B cell (primary cell): ENCODE results near the gene ADRM1. TPM values are rescaled to one million over a fixed set of nuclear protein-coding genes. Genes with fewer than 3 reads are reported as not detected.

ENCODE experiments used
- ATAC-seq: fragments of 200-7000 bp; cut with Tn5 transposase; one replicate; pipeline ENCODE4 v1.10.0; 2021; ENCODE audit warnings: low read depth, mild to moderate bottlenecking, moderate number of reproducible peaks, moderate library complexity
- CTCF ChIA-PET: fragments of 350-600 bp; sonication (Branson Sonifier 250); formaldehyde crosslinking; loops from one replicate; lab custom pipeline; 2021; ENCODE audit warnings: antibody characterized with exemption, inconsistent platforms; lab: Charles Lee
- POLR2A ChIA-PET: fragments of 350-600 bp; sonication (Branson Sonifier 250); formaldehyde crosslinking; loops from one replicate; lab custom pipeline; 2021; ENCODE audit warnings: antibody characterized with exemption; lab: Charles Lee
- DNase-seq: peaks from one replicate; pipeline ENCODE4 v3.0.0; 2013
- H2AFZ ChIP-seq: 2 replicates; pipeline ENCODE4 v1.6.1; 2012; ENCODE audit warnings: mild to moderate bottlenecking, low read depth, low read length; ENCODE audit not compliant: insufficient read depth, poor library complexity, severe bottlenecking
- H3K27ac ChIP-seq, 2 donors: 1 replicate in 1 of 2; 2 replicates in 1 of 2; pipeline ENCODE4 v1.5.1; 2012 to 2013; ENCODE audit warnings: low read length in 2 of 2, mild to moderate bottlenecking in 2 of 2, moderate library complexity in 1 of 2
- H3K27me3 ChIP-seq, 4 experiments: fragments of 200-600 bp in 1 of 4; sonication (generic) in 1 of 4; replicated peaks in 1 of 4; 1 replicate in 2 of 4; 2 replicates in 2 of 4; pipeline versions ENCODE4 v1.6.1 to v1.7.0; 2013 to 2016; ENCODE audit warnings: low read length in 3 of 4, mild to moderate bottlenecking in 2 of 4, mixed read lengths in 1 of 4, moderate library complexity in 1 of 4; ENCODE audit not compliant: insufficient read depth in 4 of 4, control insufficient read depth in 3 of 4; ENCODE audit errors: control extremely low read depth in 1 of 4
- H3K36me3 ChIP-seq, 2 experiments: replicated peaks in 1 of 2; 1 replicate in 1 of 2; 2 replicates in 1 of 2; pipeline versions ENCODE4 v1.6.1 to v1.7.1; 2013; ENCODE audit warnings: low read length in 1 of 2; ENCODE audit not compliant: insufficient read depth in 2 of 2, control insufficient read depth in 1 of 2; ENCODE audit errors: control extremely low read depth in 1 of 2, extremely low read depth in 1 of 2
- H3K4me1 ChIP-seq, 2 donors: fragments of 200-600 bp in 1 of 2; sonication (generic) in 1 of 2; 1 replicate in 1 of 2; 2 replicates in 1 of 2; pipeline versions ENCODE4 v1.5.1 to v1.6.1; 2013 to 2017; ENCODE audit warnings: low read length in 2 of 2; ENCODE audit not compliant: control insufficient read depth in 2 of 2, insufficient read depth in 2 of 2
- H3K4me2 ChIP-seq: replicated peaks from 2 replicates; pipeline ENCODE3; 2012; ENCODE audit warnings: mild to moderate bottlenecking, low read depth, low read length; ENCODE audit not compliant: poor library complexity, severe bottlenecking
- H3K4me3 ChIP-seq, 5 experiments: fragments of 200-600 bp in 1 of 5; sonication (generic) in 1 of 5; 1 replicate in 3 of 5; 2 replicates in 2 of 5; pipeline versions ENCODE4 v1.5.1 to v1.7.0; 2011 to 2016; ENCODE audit warnings: low read length in 4 of 5, mild to moderate bottlenecking in 4 of 5, low read depth in 2 of 5, control low read depth in 1 of 5, moderate library complexity in 1 of 5; ENCODE audit not compliant: insufficient read depth in 1 of 5; ENCODE audit errors: control extremely low read depth in 1 of 5, extremely low read depth in 1 of 5
- H3K79me2 ChIP-seq: fragments of 200-600 bp; sonication (generic); one replicate; pipeline ENCODE4 v1.6.0; 2016; ENCODE audit warnings: low read length; ENCODE audit not compliant: control insufficient read depth, insufficient read depth
- H3K9ac ChIP-seq: fragments of 200-600 bp; sonication (generic); 2 replicates; pipeline ENCODE4 v1.6.1; 2017; ENCODE audit warnings: mild to moderate bottlenecking, low read length, moderate library complexity
- H3K9me3 ChIP-seq, 3 donors: one replicate each; pipeline versions ENCODE4 v1.6.1 to v1.7.1; 2013; ENCODE audit warnings: low read length in 2 of 3; ENCODE audit not compliant: control insufficient read depth in 2 of 3, insufficient read depth in 1 of 3; ENCODE audit errors: control extremely low read depth in 1 of 3
- H4K20me1 ChIP-seq: 2 replicates; pipeline ENCODE4 v1.6.0; 2012; ENCODE audit warnings: mild to moderate bottlenecking, low read length; ENCODE audit not compliant: insufficient read depth, control insufficient read depth, poor library complexity, severe bottlenecking
- H3K27ac Mint-ChIP-seq: one replicate; pipeline ENCODE4 v1.8.0; 2021; ENCODE audit warnings: mixed read lengths
- H3K27me3 Mint-ChIP-seq: one replicate; pipeline ENCODE4 v1.8.0; 2021; ENCODE audit warnings: mixed read lengths
- H3K4me1 Mint-ChIP-seq: one replicate; pipeline ENCODE4 v1.8.0; 2021; ENCODE audit warnings: mixed read lengths
- H3K4me3 Mint-ChIP-seq: one replicate; pipeline ENCODE4 v1.8.0; 2021; ENCODE audit warnings: mixed read lengths
- H3K9me3 Mint-ChIP-seq: one replicate; pipeline ENCODE4 v1.8.0; 2022; ENCODE audit warnings: mixed read lengths; ENCODE audit not compliant: insufficient read depth
- EZH2 ChIP-seq: IDR thresholded peaks from 2 replicates; pipeline ENCODE4 v1.6.1; 2012; ENCODE audit warnings: borderline replicate concordance, low read depth, mild to moderate bottlenecking, moderate library complexity, low read length; ENCODE audit not compliant: insufficient read depth, poor library complexity, severe bottlenecking
- WGBS: methylation state at CpG from one replicate; pipeline ENCODE4 v1.1.5; 2013; ENCODE audit warnings: missing lambda C conversion rate; ENCODE audit not compliant: insufficient coverage; 5-methylcytosine and 5-hydroxymethylcytosine counted together
- intact Hi-C: fragments of 100-400 bp; cut with micrococcal nuclease; formaldehyde crosslinking; loops from one replicate; pipeline ENCODE4 v1.10.0; 2022
- polyA plus RNA-seq: library from polyadenylated mRNA; depleted of rRNA; stranded (reverse); fragments of >200 nt; gene quantifications from 2 replicates; pipeline ENCODE4 v1.2.3, GENCODE V29; 2012
- total RNA-seq, 2 donors: library from RNA; stranded (reverse); fragments of 120-200 nt in 1 of 2; gene quantifications; 1 replicate in 1 of 2; 2 replicates in 1 of 2; pipeline versions ENCODE4 v1.2.3 to v1.2.4, GENCODE V29; 2013 to 2022
- TF ChIP-seq, protein P1 (sequence below): fragments of 200-600 bp; IDR thresholded peaks from one replicate; pipeline ENCODE4 v1.8.0; 2022; ENCODE audit warnings: antibody characterized with exemption, mild to moderate bottlenecking

The ADRM1 gene
- total and polyA plus RNA-seq, 2 donors (not counting 1 experiment from before 2014, with no cell fraction given) = 73.9 to 87.2 TPM

DNA sequence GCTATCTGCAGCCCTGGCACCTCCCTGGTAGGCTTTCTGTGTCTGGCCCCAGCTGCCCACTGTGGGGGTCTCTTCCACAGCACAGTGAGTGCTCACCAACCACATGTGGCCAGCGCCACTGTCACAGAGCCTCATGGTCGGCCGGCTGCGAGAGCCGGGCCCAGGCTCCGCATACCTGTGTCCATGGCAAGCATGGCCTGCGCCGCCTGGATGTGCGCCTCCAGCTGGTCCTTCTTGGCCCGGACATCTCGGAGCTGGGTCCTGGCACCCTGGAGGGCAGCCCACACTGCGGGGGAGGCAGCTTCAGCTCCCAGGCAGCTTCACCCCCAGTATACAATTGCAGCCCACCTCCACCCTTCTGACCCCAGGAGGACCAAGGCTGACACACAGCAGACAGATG is 13.0 kb downstream of the ADRM1 start:
- Histone ChIP-seq H3K36me3 (peaks cover 0 to 19% of the 10 kb centered on the region in 2 experiments), H3K27ac (no peak overlapping the region), H2AFZ (no peak overlapping the region), H3K4me3 (no peak overlapping the region), H3K27me3 (no peaks in the 10 kb centered on the region), H3K4me2 (no peak overlapping the region), H3K79me2 (no peaks in the 10 kb centered on the region), H3K9ac (no peak overlapping the region), H4K20me1 (no peaks in the 10 kb centered on the region), H3K9me3 (no peaks in the 10 kb centered on the region), H3K4me1 (no peaks in the 10 kb centered on the region)
- Mint-ChIP-seq H3K4me1 (no peaks in the 10 kb centered on the region), H3K4me3 (no peak overlapping the region), H3K27me3 (no peaks in the 10 kb centered on the region), H3K9me3 (no peaks in the 10 kb centered on the region), H3K27ac (no peak overlapping the region)
- TF ChIP-seq, protein P1, sequence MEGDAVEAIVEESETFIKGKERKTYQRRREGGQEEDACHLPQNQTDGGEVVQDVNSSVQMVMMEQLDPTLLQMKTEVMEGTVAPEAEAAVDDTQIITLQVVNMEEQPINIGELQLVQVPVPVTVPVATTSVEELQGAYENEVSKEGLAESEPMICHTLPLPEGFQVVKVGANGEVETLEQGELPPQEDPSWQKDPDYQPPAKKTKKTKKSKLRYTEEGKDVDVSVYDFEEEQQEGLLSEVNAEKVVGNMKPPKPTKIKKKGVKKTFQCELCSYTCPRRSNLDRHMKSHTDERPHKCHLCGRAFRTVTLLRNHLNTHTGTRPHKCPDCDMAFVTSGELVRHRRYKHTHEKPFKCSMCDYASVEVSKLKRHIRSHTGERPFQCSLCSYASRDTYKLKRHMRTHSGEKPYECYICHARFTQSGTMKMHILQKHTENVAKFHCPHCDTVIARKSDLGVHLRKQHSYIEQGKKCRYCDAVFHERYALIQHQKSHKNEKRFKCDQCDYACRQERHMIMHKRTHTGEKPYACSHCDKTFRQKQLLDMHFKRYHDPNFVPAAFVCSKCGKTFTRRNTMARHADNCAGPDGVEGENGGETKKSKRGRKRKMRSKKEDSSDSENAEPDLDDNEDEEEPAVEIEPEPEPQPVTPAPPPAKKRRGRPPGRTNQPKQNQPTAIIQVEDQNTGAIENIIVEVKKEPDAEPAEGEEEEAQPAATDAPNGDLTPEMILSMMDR = no peak
- no peak for TF ChIP-seq EZH2
- POLR2A ChIA-PET = no interaction called here
- intact Hi-C loops = no loop called here
- WGBS = 97% methylated on average over 12 of the region's 12 CpGs
- no peak for DNase-seq
- CTCF ChIA-PET = interaction anchor here (1.8 kb wide), 1 partner anchor 67 kb away, joined by 7 read pairs; no protein-coding TSS in a partner anchor
- no peak for ATAC-seq

- ChIA-PET CTCF (interaction anchor here (1.8 kb wide), 1 partner anchor 66 kb away, joined by 7 read pairs; no protein-coding TSS in a partner anchor), POLR2A (interaction anchor here (0.5 kb wide), 1 partner anchor 15 kb away, joined by 3 read pairs; no protein-coding TSS in a partner anchor)
- H3K4me3 Mint-ChIP-seq = no peak overlapping the region
Observed at GRCh38 chr20:62316331-62317166, 13.8 kb downstream of the ADRM1 start.

More at GRCh38 chr20:62316331-62317166, 13.8 kb downstream of the ADRM1 start:
- ATAC-seq = no peak
- Mint-ChIP-seq H3K9me3 (no peaks in the 10 kb centered on the region), H3K4me1 (no peaks in the 10 kb centered on the region), H3K27ac (no peak overlapping the region), H3K27me3 (no peaks in the 10 kb centered on the region)
- no peak for TF ChIP-seq EZH2
- TF ChIP-seq, protein P1 = no peak
- Histone ChIP-seq H4K20me1 (no peaks in the 10 kb centered on the region), H3K79me2 (no peaks in the 10 kb centered on the region), H3K27me3 (no peaks in the 10 kb centered on the region), H2AFZ (no peak overlapping the region), H3K9me3 (no peaks in the 10 kb centered on the region), H3K9ac (no peak overlapping the region), H3K4me2 (no peak overlapping the region), H3K4me3 (no peak overlapping the region), H3K27ac (no peak overlapping the region), H3K36me3 (peaks cover 0 to 19% of the 10 kb centered on the region in 2 experiments), H3K4me1 (no peaks in the 10 kb centered on the region)
- intact Hi-C loops = no loop called here
- WGBS = 89% methylated on average over 40 of the region's 40 CpGs
- DNase-seq = no peak
